Prostate gland (tissue), 2 donors: ENCODE results near the gene OR10A5. TPM values are rescaled to one million over a fixed set of nuclear protein-coding genes. Genes with fewer than 3 reads are reported as not detected.
"Not testable (repeated sequence)": the region's sequence is repeated elsewhere in the genome, so short reads cannot be mapped to it uniquely, and the experiment has no call there.

Experiments used
- DNase-seq: peaks from one replicate; pipeline ENCODE4 v3.0.0-alpha.2; 2019; ENCODE audit warnings: low spot score
- H3K27ac ChIP-seq, 2 donors: fragments of 200-600 bp; sonication (generic); 2 replicates each; pipeline ENCODE4 v1.5.1; 2017 to 2019
- H3K27me3 ChIP-seq: fragments of 200-600 bp; sonication (generic); replicated peaks from 2 replicates; pipeline ENCODE4 v1.5.1; 2019; ENCODE audit not compliant: insufficient read depth
- H3K36me3 ChIP-seq, 2 donors: fragments of 200-600 bp; sonication (generic); 1 replicate in 1 of 2; 2 replicates in 1 of 2; pipeline versions ENCODE4 v1.5.1 to v1.8.1; 2017 to 2019
- H3K4me1 ChIP-seq: fragments of 200-600 bp; sonication (generic); replicated peaks from 2 replicates; pipeline ENCODE4 v1.5.1; 2019
- H3K4me3 ChIP-seq, 2 donors: fragments of 200-600 bp; sonication (generic); 2 replicates each; pipeline ENCODE4 v1.5.1; 2017 to 2019
- H3K9me3 ChIP-seq: fragments of 200-600 bp; sonication (generic); 2 replicates; pipeline ENCODE4 v1.5.1; 2017
- POLR2A ChIP-seq: fragments of 450-650 bp; IDR thresholded peaks from one replicate; pipeline ENCODE4 v1.6.1; 2016; ENCODE audit warnings: antibody characterized with exemption, mild to moderate bottlenecking
- POLR2AphosphoS5 ChIP-seq: sonication (generic); formaldehyde crosslinking; IDR thresholded peaks from one replicate; pipeline ENCODE4 v1.6.1; 2017; ENCODE audit warnings: antibody characterized with exemption
- WGBS: methylation state at CpG from one replicate; pipeline ENCODE4 v1.1.5; 2018; 5-methylcytosine and 5-hydroxymethylcytosine counted together
- intact Hi-C: fragments of 100-400 bp; cut with DNase I; formaldehyde crosslinking; loops from one replicate; pipeline ENCODE4 v1.14.2; 2022
- total RNA-seq, 2 donors: library from RNA; depleted of rRNA; stranded (reverse); fragments of >200 nt; gene quantifications; one replicate each; pipeline ENCODE4 v1.1.0, GENCODE V29; 2016
- TF ChIP-seq, protein P1 (sequence below), 4 experiments: fragments of 200-600 bp in 2 of 4; fragments of 450-650 bp in 2 of 4; sonication (generic) in 2 of 4; IDR thresholded peaks; 1 replicate in 3 of 4; 2 replicates in 1 of 4; pipeline ENCODE4 v1.5.1; 2016 to 2019; ENCODE audit warnings: antibody characterized with exemption in 4 of 4, mild to moderate bottlenecking in 2 of 4, moderate library complexity in 2 of 4

Gene OR10A5
- total RNA-seq, 2 donors from 2014 or later, result not detected

DNA sequence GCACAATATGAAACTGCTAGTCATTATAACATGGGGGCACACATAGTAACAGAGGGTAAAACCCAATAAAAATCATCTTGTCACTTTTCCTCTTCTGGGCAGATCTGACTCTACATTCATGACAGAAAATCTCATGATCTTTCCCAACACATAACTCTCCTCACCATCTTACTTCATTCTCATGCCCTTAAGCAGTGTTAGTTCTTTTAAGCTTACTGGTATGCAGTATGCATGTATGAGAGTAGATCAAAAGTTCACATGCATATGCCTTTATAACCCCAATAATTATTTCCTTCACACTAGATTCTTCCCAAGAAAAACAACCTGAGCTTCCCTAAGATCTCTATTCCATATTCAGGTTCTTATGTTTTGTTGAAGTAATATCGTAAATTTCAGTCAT is 25.8 kb downstream of the OR10A5 start:
- H3K9me3 ChIP-seq, result no peaks in the 10 kb centered on the region
- WGBS, result 91% methylated on average over 1 of the region's 1 CpG
- H3K27me3 ChIP-seq, result no peaks in the 10 kb centered on the region
- no peak for TF ChIP-seq POLR2A
- TF ChIP-seq, protein P1, sequence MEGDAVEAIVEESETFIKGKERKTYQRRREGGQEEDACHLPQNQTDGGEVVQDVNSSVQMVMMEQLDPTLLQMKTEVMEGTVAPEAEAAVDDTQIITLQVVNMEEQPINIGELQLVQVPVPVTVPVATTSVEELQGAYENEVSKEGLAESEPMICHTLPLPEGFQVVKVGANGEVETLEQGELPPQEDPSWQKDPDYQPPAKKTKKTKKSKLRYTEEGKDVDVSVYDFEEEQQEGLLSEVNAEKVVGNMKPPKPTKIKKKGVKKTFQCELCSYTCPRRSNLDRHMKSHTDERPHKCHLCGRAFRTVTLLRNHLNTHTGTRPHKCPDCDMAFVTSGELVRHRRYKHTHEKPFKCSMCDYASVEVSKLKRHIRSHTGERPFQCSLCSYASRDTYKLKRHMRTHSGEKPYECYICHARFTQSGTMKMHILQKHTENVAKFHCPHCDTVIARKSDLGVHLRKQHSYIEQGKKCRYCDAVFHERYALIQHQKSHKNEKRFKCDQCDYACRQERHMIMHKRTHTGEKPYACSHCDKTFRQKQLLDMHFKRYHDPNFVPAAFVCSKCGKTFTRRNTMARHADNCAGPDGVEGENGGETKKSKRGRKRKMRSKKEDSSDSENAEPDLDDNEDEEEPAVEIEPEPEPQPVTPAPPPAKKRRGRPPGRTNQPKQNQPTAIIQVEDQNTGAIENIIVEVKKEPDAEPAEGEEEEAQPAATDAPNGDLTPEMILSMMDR (IDR thresholded peaks at IDR 0.05), result no peak
- no peak for TF ChIP-seq POLR2AphosphoS5
- H3K4me1 ChIP-seq, result no peaks in the 10 kb centered on the region
- H3K4me3 ChIP-seq, result no peak overlapping the region
- H3K36me3 ChIP-seq, result no peaks in the 10 kb centered on the region
- no peak for DNase-seq
- intact Hi-C loops, result no loop called here
- no peak overlapping the region for H3K27ac ChIP-seq

DNA sequence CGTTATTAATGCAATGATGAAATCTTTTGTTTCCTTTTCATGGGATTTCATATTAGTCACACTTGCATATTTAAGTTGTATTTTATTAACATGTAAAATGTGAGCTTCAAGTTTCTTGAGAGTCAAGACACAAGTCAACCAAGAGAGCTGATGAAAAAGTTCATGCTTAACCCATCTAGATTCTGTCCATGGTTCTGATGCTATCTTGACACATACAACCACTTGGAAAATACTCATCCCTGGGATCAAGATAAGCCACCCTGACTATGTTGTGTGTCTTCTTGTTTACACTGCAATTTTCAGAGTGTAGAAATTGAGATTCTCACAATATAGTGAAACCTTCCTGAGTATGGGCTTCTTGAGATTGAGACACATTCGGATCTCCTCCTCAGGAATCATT is 30.3 kb downstream of the OR10A5 start:
- intact Hi-C loops, result no loop called here
- no peaks in the 10 kb centered on the region for H3K9me3 ChIP-seq
- H3K4me1 ChIP-seq, result no peaks in the 10 kb centered on the region
- no peak overlapping the region for H3K27ac ChIP-seq
- DNase-seq, result no peak
- H3K36me3 ChIP-seq, result no peaks in the 10 kb centered on the region
- no peaks in the 10 kb centered on the region for H3K27me3 ChIP-seq
- TF ChIP-seq, protein P1 (IDR thresholded peaks at IDR 0.05), result no peak
- no peak for TF ChIP-seq POLR2AphosphoS5
- no peak for TF ChIP-seq POLR2A
- WGBS, result 94% methylated on average over 2 of the region's 2 CpGs
- no peak overlapping the region for H3K4me3 ChIP-seq

DNA sequence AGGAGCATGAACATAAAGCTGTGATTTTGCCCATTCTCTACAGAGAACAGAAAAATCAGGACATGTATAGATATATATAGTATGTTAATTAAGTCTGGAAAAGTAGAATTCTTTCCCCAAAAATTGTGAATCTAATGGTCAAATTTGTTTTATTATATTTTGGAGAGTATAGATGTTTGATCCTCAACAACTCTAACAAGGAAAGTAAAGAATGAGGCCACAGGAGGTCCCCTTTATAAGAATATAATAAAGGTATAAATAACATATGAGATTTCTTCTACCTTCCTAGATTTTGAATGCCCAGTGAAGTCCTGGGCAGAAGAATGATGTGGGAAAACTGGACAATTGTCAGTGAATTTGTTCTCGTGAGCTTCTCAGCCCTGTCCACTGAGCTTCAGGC is 30.8 kb downstream of the OR10A5 start, which contains the start of gene OR10A4:
Gene OR10A4, plus strand, starts transcription at position 301 of the 400 bp plus-strand sequence. Its CDS starts 23 bp downstream, at position 324.
- TF ChIP-seq POLR2AphosphoS5 (no peak), POLR2A (no peak)
- DNase-seq, result no peak
- WGBS, result 89% methylated on average over 1 of the region's 1 CpG
- Histone ChIP-seq H3K36me3 (no peaks in the 10 kb centered on the region), H3K4me1 (no peaks in the 10 kb centered on the region), H3K27me3 (no peaks in the 10 kb centered on the region), H3K9me3 (no peaks in the 10 kb centered on the region), H3K27ac (no peak within 1 kb of the TSS), H3K4me3 (no peak within 1 kb of the TSS)
- intact Hi-C loops, result no loop called here

DNA sequence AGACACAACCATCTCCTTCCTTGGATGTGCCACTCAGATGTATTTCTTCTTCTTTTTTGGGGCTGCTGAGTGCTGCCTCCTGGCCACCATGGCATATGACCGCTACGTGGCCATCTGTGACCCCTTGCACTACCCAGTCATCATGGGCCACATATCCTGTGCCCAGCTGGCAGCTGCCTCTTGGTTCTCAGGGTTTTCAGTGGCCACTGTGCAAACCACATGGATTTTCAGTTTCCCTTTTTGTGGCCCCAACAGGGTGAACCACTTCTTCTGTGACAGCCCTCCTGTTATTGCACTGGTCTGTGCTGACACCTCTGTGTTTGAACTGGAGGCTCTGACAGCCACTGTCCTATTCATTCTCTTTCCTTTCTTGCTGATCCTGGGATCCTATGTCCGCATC is 31.4 kb downstream of the OR10A5 start:
- 85% methylated on average over 3 of the region's 3 CpGs for WGBS
- no peak for DNase-seq
- Histone ChIP-seq H3K27me3 (no peaks in the 10 kb centered on the region), H3K4me1 (no peaks in the 10 kb centered on the region), H3K27ac (no peak overlapping the region), H3K9me3 (no peaks in the 10 kb centered on the region), H3K36me3 (no peaks in the 10 kb centered on the region), H3K4me3 (no peak overlapping the region)
- TF ChIP-seq, protein P1 (IDR thresholded peaks at IDR 0.05), result no peak
- TF ChIP-seq POLR2AphosphoS5 (no peak), POLR2A (no peak)
- intact Hi-C loops, result no loop called here

- H3K36me3 ChIP-seq, result no peaks in the 10 kb centered on the region
- TF ChIP-seq POLR2A, result no peak
- TF ChIP-seq POLR2AphosphoS5, result no peak
- TF ChIP-seq, protein P1 (IDR thresholded peaks at IDR 0.05), result no peak
- no peak overlapping the region for H3K27ac ChIP-seq
- no peak for DNase-seq
- H3K27me3 ChIP-seq, result no peaks in the 10 kb centered on the region
- no peak overlapping the region for H3K4me3 ChIP-seq
- H3K9me3 ChIP-seq, result no peaks in the 10 kb centered on the region
- no peaks in the 10 kb centered on the region for H3K4me1 ChIP-seq
- intact Hi-C loops, result no loop called here
These were observed 37.3 kb downstream of the OR10A5 start for GRCh38 chr11:6882751-6883150.

DNA sequence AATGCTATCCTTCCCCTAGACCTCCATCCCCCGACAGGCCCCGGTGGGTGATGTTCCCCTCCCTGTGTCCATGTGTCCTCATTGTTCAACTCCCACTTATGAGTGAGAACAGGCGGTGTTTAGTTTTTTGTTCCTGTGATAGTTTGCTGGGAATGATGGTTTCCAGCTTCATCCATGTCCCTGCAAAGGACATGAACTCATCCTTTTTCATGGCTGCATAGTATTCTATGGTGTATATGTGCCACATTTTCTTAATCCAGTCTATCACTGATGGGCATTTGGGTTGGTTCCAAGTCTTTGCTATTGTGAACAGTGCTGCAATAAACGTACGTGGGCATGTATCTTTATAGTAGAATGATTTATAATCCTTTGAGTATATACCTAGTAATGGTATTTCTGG is 42.2 kb downstream of the OR10A5 start:
- DNase-seq, H3K4me3 ChIP-seq, H3K27ac ChIP-seq, H3K9me3 ChIP-seq, intact Hi-C loops, H3K4me1 ChIP-seq, H3K27me3 ChIP-seq, H3K36me3 ChIP-seq: not testable (repeated sequence)
- 89% methylated on average over 5 of the region's 5 CpGs for WGBS
